Mammary epithelial cell (primary cell): Measurements from ENCODE around the gene ARSB.

Experiments used
- CTCF ChIP-seq, 2 donors: IDR thresholded peaks in 1 of 2; conservative IDR thresholded peaks in 1 of 2; 2 replicates each; pipeline ENCODE4 v1.5.1; 2011 to 2012; ENCODE audit warnings: inconsistent platforms in 2 of 2, low read length in 2 of 2, mild to moderate bottlenecking in 2 of 2, control low read depth in 1 of 2, low read depth in 1 of 2; ENCODE audit not compliant: insufficient read depth in 1 of 2; ENCODE audit errors: extremely low read depth in 1 of 2
- EZH2 ChIP-seq: IDR thresholded peaks from 2 replicates; pipeline ENCODE4 v1.6.1; 2012; ENCODE audit warnings: low read length, inconsistent platforms, borderline replicate concordance

GRCh38 chr5:78855026-78855425, 130.1 kb downstream of the ARSB start:
- TF ChIP-seq CTCF (conservative IDR thresholded peaks at IDR 0.05 in 1 of 2, IDR thresholded peaks at IDR 0.05 in 1 of 2; ENCODE audit: extremely low read depth in 1 of 2, insufficient read depth in 1 of 2, low read depth in 1 of 2, low read length in 2 of 2) (no peak), EZH2 (no peak)
